ENCODE results near the gene SPNS2. TPM values are rescaled to one million over a fixed set of nuclear protein-coding genes. Genes with fewer than 3 reads are reported as not detected.
A peak's percentile ranks its signal among the peaks of the same experiment; 100 is the strongest.

Gene SPNS2
- total RNA-seq, 1 donor from 2014 or later, result 0.34 TPM

DNA sequence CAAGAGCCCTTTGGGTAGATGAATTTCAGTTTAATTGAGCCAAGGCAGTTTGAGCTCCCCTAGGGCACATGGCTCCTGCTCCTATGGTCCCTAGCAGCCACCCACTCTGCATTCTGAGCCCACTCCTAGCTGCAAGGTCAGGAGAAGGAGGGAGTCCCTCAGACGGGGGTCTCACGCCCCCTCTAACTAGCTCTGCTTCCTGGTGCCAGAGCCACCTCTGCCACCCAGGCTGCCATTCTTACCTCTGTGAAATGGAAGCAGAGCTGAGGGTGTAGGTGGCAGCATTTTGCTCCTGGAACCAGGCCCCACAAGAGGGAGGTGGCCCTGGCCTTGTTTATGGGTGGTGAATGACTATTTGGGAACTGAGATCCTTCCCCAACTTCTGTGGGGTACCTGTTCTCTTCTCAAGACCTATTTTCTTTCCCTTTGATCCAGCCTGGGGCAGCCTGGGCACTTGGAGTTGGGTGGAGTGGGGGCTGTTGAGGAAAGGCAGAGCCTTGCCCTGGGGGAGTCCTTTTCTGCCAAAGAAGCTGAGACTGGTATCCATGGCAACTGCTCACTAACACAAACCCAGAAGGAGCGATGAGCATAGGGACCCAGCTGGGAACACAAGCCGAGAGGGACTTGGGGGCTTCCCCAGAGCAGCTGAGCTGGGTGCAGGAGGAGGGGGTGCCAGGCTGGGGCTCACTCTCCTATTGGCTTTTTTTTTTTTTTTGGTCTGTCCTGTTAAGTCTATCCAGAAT is 4.8 kb downstream of the SPNS2 start:
- Mint-ChIP-seq H3K4me3 (peak overlapping the region; percentile 15), H3K9me3 (no peaks in the 10 kb centered on the region), H3K36me3 (no peaks in the 10 kb centered on the region), H3K4me1 (peaks cover 12% of the 10 kb centered on the region), H3K27me3 (ENCODE audit: insufficient read depth, low read depth) (peaks cover 42% of the 10 kb centered on the region), H3K27ac (no peak overlapping the region)
- no peak overlapping the region for H3K27ac ChIP-seq
- no peak overlapping the region for H3K4me2 ChIP-seq
- no peaks in the 10 kb centered on the region for H3K9me3 ChIP-seq (ENCODE audit: low read depth)
- H3K27me3 ChIP-seq, result peaks cover 44% of the 10 kb centered on the region
- H3K79me2 ChIP-seq (ENCODE audit: low read depth), result no peaks in the 10 kb centered on the region
- H3K4me1 ChIP-seq, result peaks cover 15% of the 10 kb centered on the region
- H3K4me3 ChIP-seq, result no peak overlapping the region
- TF ChIP-seq EZH2phosphoT487 (IDR thresholded peaks at IDR 0.05) (no peak), EZH2 (IDR thresholded peaks at IDR 0.05) (no peak)
- TF ChIP-seq, protein P1, sequence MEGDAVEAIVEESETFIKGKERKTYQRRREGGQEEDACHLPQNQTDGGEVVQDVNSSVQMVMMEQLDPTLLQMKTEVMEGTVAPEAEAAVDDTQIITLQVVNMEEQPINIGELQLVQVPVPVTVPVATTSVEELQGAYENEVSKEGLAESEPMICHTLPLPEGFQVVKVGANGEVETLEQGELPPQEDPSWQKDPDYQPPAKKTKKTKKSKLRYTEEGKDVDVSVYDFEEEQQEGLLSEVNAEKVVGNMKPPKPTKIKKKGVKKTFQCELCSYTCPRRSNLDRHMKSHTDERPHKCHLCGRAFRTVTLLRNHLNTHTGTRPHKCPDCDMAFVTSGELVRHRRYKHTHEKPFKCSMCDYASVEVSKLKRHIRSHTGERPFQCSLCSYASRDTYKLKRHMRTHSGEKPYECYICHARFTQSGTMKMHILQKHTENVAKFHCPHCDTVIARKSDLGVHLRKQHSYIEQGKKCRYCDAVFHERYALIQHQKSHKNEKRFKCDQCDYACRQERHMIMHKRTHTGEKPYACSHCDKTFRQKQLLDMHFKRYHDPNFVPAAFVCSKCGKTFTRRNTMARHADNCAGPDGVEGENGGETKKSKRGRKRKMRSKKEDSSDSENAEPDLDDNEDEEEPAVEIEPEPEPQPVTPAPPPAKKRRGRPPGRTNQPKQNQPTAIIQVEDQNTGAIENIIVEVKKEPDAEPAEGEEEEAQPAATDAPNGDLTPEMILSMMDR (IDR thresholded peaks at IDR 0.05), result no peak
- DNase-seq (ENCODE audit: low spot score), result no peak
- peaks cover 16% of the 10 kb centered on the region for H4K20me1 ChIP-seq (ENCODE audit: low read depth)
- no peak overlapping the region for H2AFZ ChIP-seq (replicated peaks)
- H3F3A ChIP-seq (ENCODE audit: low read depth), result peaks cover 18% of the 10 kb centered on the region
- no peaks in the 10 kb centered on the region for H3K36me3 ChIP-seq
- no peak overlapping the region for H3K9ac ChIP-seq

GRCh38 chr17:4504188-4504587 is 5.5 kb downstream of the SPNS2 start:
- H2AFZ ChIP-seq (replicated peaks), result no peak overlapping the region
- H3K27me3 ChIP-seq, result peaks cover 39% of the 10 kb centered on the region
- H3K9ac ChIP-seq, result no peak overlapping the region
- Mint-ChIP-seq H3K4me3 (no peak overlapping the region), H3K9me3 (no peaks in the 10 kb centered on the region), H3K27me3 (ENCODE audit: insufficient read depth, low read depth) (peaks cover 46% of the 10 kb centered on the region), H3K4me1 (peaks cover 12% of the 10 kb centered on the region), H3K36me3 (no peaks in the 10 kb centered on the region), H3K27ac (no peak overlapping the region)
- no peak overlapping the region for H3K4me3 ChIP-seq
- H3F3A ChIP-seq (ENCODE audit: low read depth), result peaks cover 16% of the 10 kb centered on the region
- H4K20me1 ChIP-seq (ENCODE audit: low read depth), result peaks cover 16% of the 10 kb centered on the region
- no peaks in the 10 kb centered on the region for H3K9me3 ChIP-seq (ENCODE audit: low read depth)
- H3K36me3 ChIP-seq, result no peaks in the 10 kb centered on the region
- H3K27ac ChIP-seq, result no peak overlapping the region
- no peak overlapping the region for H3K4me2 ChIP-seq
- no peak for TF ChIP-seq EZH2phosphoT487 (IDR thresholded peaks at IDR 0.05)
- TF ChIP-seq, protein P1 (IDR thresholded peaks at IDR 0.05), result no peak
- TF ChIP-seq EZH2 (IDR thresholded peaks at IDR 0.05), result no peak
- H3K4me1 ChIP-seq, result peaks cover 15% of the 10 kb centered on the region
- DNase-seq (ENCODE audit: low spot score), result no peak
- no peaks in the 10 kb centered on the region for H3K79me2 ChIP-seq (ENCODE audit: low read depth)

- Histone ChIP-seq H3K4me2 (no peak overlapping the region), H3F3A (ENCODE audit: low read depth) (peaks cover 9% of the 10 kb centered on the region), H3K9me3 (ENCODE audit: low read depth) (no peaks in the 10 kb centered on the region), H3K4me1 (peaks cover 5% of the 10 kb centered on the region), H3K36me3 (no peaks in the 10 kb centered on the region), H3K79me2 (ENCODE audit: low read depth) (no peaks in the 10 kb centered on the region), H3K4me3 (no peak overlapping the region), H4K20me1 (ENCODE audit: low read depth) (peaks cover 15% of the 10 kb centered on the region), H3K9ac (no peak overlapping the region), H3K27me3 (peaks cover 29% of the 10 kb centered on the region), H2AFZ (replicated peaks) (no peak overlapping the region), H3K27ac (no peak overlapping the region)
- Mint-ChIP-seq H3K36me3 (no peaks in the 10 kb centered on the region), H3K9me3 (no peaks in the 10 kb centered on the region), H3K27me3 (ENCODE audit: insufficient read depth, low read depth) (peaks cover 39% of the 10 kb centered on the region), H3K4me1 (peaks cover 5% of the 10 kb centered on the region), H3K27ac (peak overlapping the region; percentile 91), H3K4me3 (peak overlapping the region; percentile 30)
- TF ChIP-seq, protein P1 (IDR thresholded peaks at IDR 0.05), result no peak
- no peak for DNase-seq (ENCODE audit: low spot score)
Observed at GRCh38 chr17:4505187-4505586, 6.5 kb downstream of the SPNS2 start.

Measured in neural progenitor cell (in vitro differentiated cells).